Mammary epithelial cell (primary cell): ENCODE results near the gene RAMACL.

Experiments
- EZH2 ChIP-seq: IDR thresholded peaks from 2 replicates; pipeline ENCODE4 v1.6.1; 2012; ENCODE audit warnings: low read length, inconsistent platforms, borderline replicate concordance
- TF ChIP-seq, protein P1 (sequence below), 2 donors: IDR thresholded peaks in 1 of 2; conservative IDR thresholded peaks in 1 of 2; 2 replicates each; pipeline ENCODE4 v1.5.1; 2011 to 2012; ENCODE audit warnings: inconsistent platforms in 2 of 2, low read length in 2 of 2, mild to moderate bottlenecking in 2 of 2, control low read depth in 1 of 2, low read depth in 1 of 2; ENCODE audit not compliant: insufficient read depth in 1 of 2; ENCODE audit errors: extremely low read depth in 1 of 2

DNA sequence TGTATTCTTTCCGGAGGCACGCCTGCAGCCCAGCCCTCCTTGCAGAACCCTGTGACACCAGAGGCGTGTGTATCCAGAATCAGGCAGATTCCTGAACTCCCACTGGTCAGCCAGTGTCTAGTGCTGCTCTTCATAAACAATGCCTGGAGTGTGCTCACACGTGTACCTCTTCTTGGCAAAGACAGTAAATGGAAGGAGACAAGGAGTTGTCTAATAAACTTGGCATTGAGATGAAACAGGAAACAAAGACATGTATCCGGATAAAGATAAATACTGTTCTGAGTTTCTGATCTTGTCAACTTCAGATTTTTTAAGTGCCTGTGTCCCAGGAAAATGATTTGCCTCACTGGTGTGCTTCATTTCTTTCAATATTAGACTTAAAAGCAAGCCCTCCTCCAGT lies 38.9 kb upstream of the RAMACL start:
- TF ChIP-seq, protein P1, sequence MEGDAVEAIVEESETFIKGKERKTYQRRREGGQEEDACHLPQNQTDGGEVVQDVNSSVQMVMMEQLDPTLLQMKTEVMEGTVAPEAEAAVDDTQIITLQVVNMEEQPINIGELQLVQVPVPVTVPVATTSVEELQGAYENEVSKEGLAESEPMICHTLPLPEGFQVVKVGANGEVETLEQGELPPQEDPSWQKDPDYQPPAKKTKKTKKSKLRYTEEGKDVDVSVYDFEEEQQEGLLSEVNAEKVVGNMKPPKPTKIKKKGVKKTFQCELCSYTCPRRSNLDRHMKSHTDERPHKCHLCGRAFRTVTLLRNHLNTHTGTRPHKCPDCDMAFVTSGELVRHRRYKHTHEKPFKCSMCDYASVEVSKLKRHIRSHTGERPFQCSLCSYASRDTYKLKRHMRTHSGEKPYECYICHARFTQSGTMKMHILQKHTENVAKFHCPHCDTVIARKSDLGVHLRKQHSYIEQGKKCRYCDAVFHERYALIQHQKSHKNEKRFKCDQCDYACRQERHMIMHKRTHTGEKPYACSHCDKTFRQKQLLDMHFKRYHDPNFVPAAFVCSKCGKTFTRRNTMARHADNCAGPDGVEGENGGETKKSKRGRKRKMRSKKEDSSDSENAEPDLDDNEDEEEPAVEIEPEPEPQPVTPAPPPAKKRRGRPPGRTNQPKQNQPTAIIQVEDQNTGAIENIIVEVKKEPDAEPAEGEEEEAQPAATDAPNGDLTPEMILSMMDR (conservative IDR thresholded peaks at IDR 0.05 in 1 of 2, IDR thresholded peaks at IDR 0.05 in 1 of 2; ENCODE audit: extremely low read depth in 1 of 2, insufficient read depth in 1 of 2, low read depth in 1 of 2, low read length in 2 of 2): no peak
- no peak for TF ChIP-seq EZH2
